CD4-positive, alpha-beta T cell treated with Interleukin-6 for 4 hours (primary cell): ENCODE data around the gene RARB.

Source experiments
- DNase-seq: peaks from one replicate; pipeline ENCODE4 v3.0.0-alpha.2; 2020; ENCODE audit warnings: mixed read lengths

The RARB gene

GRCh38 chr3:25582242-25582641, 154.2 kb downstream of the RARB start:
- DNase-seq, result no peak

GRCh38 chr3:25583343-25583742, 155.3 kb downstream of the RARB start:
- DNase-seq, result no peak

GRCh38 chr3:25584011-25584789, 156.1 kb downstream of the RARB start:
- no peak for DNase-seq

GRCh38 chr3:25585361-25586166, 157.5 kb downstream of the RARB start:
- no peak for DNase-seq

GRCh38 chr3:25586167-25586505, 158.1 kb downstream of the RARB start:
- DNase-seq, result no peak

GRCh38 chr3:25586553-25586952, 158.5 kb downstream of the RARB start:
- DNase-seq, result no peak

- DNase-seq, result no peak
Observed at GRCh38 chr3:25587094-25587493, 159.0 kb downstream of the RARB start.

GRCh38 chr3:25587526-25587925, 159.5 kb downstream of the RARB start:
- no peak for DNase-seq

- no peak for DNase-seq
Observed at GRCh38 chr3:25587975-25588374, 159.9 kb downstream of the RARB start.

GRCh38 chr3:25588441-25589103, 160.5 kb downstream of the RARB start:
- no peak for DNase-seq

- no peak for DNase-seq
Observed at GRCh38 chr3:25589104-25589782, 161.2 kb downstream of the RARB start.

GRCh38 chr3:25589783-25590258, 161.8 kb downstream of the RARB start:
- no peak for DNase-seq

GRCh38 chr3:25592510-25592968, 164.5 kb downstream of the RARB start:
- DNase-seq, result no peak

GRCh38 chr3:25593001-25593400, 164.9 kb downstream of the RARB start:
- DNase-seq, result no peak

- DNase-seq, result no peak
Observed at GRCh38 chr3:25594007-25594502, 166.0 kb downstream of the RARB start.

GRCh38 chr3:25597535-25598101, 169.6 kb downstream of the RARB start:
- DNase-seq, result no peak

GRCh38 chr3:25603703-25604102, 175.6 kb downstream of the RARB start:
- no peak for DNase-seq

- DNase-seq, result no peak
Observed at GRCh38 chr3:25604107-25604805, 176.2 kb downstream of the RARB start.

GRCh38 chr3:25610167-25610566, 182.1 kb downstream of the RARB start:
- DNase-seq, result no peak

GRCh38 chr3:25610779-25611178, 182.7 kb downstream of the RARB start:
- DNase-seq, result no peak

- DNase-seq, result no peak
Observed at GRCh38 chr3:25611193-25611592, 183.1 kb downstream of the RARB start.

GRCh38 chr3:25618028-25618427, 190.0 kb downstream of the RARB start:
- no peak for DNase-seq
